Panc1 (cell line): ENCODE data around the gene HERC6.

ENCODE experiments used
- POLR2AphosphoS5 ChIP-seq: IDR thresholded peaks from 2 replicates; pipeline ENCODE4 v1.6.1; 2012; ENCODE audit warnings: mild to moderate bottlenecking, low read depth, low read length, moderate library complexity
- SIN3A ChIP-seq: IDR thresholded peaks from 2 replicates; pipeline ENCODE4 v1.6.1; 2012; ENCODE audit warnings: low read depth, mild to moderate bottlenecking, low read length, moderate library complexity, borderline replicate concordance; ENCODE audit not compliant: insufficient read depth
- TCF7L2 ChIP-seq: IDR thresholded peaks from 2 replicates; pipeline ENCODE4 v1.6.1; 2011; ENCODE audit warnings: mild to moderate bottlenecking, low read depth, low read length, inconsistent platforms
- TF ChIP-seq, protein P1 (sequence below): fragments of 450-650 bp; IDR thresholded peaks from 2 replicates; pipeline ENCODE4 v1.5.1; 2017; ENCODE audit warnings: mild to moderate bottlenecking
- TF ChIP-seq, protein P2 (sequence below), 2 experiments: IDR thresholded peaks; 2 replicates each; pipeline ENCODE4 v1.6.1; 2011 to 2012; ENCODE audit warnings: low read depth in 2 of 2, control low read depth in 1 of 2, low read length in 1 of 2, mild to moderate bottlenecking in 1 of 2, moderate library complexity in 1 of 2; ENCODE audit not compliant: insufficient read depth in 1 of 2

DNA sequence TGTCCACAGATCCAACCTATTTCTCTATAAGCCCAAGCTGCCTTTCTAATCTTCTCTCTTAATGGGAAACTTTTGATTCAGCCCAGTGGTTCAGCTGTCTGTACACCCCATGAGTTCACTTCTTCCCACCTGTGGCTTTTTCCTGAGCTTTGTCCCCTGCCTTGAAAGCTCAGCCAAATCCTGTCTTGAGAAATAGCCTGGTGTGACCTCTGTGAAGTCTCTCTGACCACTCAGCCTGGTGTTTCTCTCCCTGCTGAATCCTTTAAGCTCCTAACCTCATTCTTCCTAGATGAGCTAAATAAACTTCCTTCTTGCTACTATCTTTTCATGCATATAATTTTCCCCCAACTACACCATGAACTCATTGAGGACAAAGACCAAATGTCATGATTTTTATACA lies 63.0 kb downstream of the HERC6 start:
- TF ChIP-seq, protein P1, sequence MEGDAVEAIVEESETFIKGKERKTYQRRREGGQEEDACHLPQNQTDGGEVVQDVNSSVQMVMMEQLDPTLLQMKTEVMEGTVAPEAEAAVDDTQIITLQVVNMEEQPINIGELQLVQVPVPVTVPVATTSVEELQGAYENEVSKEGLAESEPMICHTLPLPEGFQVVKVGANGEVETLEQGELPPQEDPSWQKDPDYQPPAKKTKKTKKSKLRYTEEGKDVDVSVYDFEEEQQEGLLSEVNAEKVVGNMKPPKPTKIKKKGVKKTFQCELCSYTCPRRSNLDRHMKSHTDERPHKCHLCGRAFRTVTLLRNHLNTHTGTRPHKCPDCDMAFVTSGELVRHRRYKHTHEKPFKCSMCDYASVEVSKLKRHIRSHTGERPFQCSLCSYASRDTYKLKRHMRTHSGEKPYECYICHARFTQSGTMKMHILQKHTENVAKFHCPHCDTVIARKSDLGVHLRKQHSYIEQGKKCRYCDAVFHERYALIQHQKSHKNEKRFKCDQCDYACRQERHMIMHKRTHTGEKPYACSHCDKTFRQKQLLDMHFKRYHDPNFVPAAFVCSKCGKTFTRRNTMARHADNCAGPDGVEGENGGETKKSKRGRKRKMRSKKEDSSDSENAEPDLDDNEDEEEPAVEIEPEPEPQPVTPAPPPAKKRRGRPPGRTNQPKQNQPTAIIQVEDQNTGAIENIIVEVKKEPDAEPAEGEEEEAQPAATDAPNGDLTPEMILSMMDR: no peak
- TF ChIP-seq, protein P2, sequence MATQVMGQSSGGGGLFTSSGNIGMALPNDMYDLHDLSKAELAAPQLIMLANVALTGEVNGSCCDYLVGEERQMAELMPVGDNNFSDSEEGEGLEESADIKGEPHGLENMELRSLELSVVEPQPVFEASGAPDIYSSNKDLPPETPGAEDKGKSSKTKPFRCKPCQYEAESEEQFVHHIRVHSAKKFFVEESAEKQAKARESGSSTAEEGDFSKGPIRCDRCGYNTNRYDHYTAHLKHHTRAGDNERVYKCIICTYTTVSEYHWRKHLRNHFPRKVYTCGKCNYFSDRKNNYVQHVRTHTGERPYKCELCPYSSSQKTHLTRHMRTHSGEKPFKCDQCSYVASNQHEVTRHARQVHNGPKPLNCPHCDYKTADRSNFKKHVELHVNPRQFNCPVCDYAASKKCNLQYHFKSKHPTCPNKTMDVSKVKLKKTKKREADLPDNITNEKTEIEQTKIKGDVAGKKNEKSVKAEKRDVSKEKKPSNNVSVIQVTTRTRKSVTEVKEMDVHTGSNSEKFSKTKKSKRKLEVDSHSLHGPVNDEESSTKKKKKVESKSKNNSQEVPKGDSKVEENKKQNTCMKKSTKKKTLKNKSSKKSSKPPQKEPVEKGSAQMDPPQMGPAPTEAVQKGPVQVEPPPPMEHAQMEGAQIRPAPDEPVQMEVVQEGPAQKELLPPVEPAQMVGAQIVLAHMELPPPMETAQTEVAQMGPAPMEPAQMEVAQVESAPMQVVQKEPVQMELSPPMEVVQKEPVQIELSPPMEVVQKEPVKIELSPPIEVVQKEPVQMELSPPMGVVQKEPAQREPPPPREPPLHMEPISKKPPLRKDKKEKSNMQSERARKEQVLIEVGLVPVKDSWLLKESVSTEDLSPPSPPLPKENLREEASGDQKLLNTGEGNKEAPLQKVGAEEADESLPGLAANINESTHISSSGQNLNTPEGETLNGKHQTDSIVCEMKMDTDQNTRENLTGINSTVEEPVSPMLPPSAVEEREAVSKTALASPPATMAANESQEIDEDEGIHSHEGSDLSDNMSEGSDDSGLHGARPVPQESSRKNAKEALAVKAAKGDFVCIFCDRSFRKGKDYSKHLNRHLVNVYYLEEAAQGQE (IDR thresholded peaks at IDR 0.05; ENCODE audit: insufficient read depth in 1 of 2, low read depth in 2 of 2, low read length in 1 of 2): no peak
- TF ChIP-seq POLR2AphosphoS5 (no peak), SIN3A (no peak), TCF7L2 (no peak)
